ENCODE results near the gene TTR. TPM values are rescaled to one million over a fixed set of nuclear protein-coding genes. Genes with fewer than 3 reads are reported as not detected.

The TTR gene
- polyA plus RNA-seq, 1 donor = not detected

GRCh38 chr18:31579375-31579774, 12.3 kb upstream of the TTR start:
- no peak for DNase-seq (ENCODE audit: low read depth)

- DNase-seq (ENCODE audit: low read depth) = no peak
These were observed 10.0 kb upstream of the TTR start for GRCh38 chr18:31581498-31582197.

DNA sequence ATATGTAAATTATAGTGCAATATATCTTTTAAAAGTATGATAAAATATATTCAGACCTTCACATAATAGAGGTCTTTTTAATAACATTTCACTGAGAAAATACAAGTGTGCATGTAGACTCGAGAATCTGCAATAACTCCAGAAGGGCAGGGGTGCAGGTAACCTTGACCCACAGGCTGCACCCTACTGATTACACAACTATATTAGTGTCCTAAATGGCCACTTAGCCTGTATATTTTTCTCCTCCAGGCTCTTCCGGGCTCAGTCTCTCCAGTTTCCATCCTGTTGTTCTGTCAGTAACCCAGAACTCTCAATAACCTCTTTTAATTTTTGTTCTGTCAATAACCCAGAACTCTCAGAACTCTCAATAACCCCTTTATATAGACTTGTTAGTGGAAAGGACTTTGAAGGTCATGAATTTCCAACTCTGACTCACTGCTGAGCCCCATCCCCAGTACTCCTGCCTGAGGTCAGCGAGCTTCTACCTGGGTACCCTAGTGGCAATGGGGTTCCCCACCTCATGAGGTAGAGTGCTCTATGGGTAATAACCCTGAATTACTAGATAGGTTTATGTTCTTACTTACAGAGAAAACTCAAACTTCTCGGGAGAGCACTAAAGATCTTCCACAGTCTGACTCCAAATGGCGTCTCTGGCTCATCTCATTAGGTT, 8.4 kb upstream of the TTR start:
- no peak for DNase-seq (ENCODE audit: low read depth)

- DNase-seq (ENCODE audit: low read depth) = no peak
These were observed 5.7 kb upstream of the TTR start for GRCh38 chr18:31585991-31586390.

DNA sequence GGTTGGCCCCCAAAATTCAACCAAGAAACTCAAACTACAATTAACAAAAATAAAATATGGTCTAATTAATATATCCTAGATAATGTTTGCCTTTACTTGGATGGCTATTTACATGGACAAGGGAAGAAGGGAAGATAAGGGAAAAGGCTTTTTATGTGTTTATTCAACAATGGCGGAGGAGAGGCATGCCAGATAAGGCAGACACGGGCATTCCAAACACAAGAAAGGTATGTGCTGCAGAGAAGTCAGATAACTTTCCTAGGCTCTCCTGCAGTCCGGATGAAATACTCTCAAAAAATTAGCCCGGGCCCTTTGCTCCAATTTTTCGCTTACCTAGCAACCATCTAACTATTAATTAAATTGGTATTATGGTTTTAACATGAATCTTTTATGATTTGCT, 5.1 kb upstream of the TTR start:
- DNase-seq (ENCODE audit: low read depth) = no peak

GRCh38 chr18:31587529-31587928, 4.1 kb upstream of the TTR start:
- DNase-seq (ENCODE audit: low read depth) = no peak

DNA sequence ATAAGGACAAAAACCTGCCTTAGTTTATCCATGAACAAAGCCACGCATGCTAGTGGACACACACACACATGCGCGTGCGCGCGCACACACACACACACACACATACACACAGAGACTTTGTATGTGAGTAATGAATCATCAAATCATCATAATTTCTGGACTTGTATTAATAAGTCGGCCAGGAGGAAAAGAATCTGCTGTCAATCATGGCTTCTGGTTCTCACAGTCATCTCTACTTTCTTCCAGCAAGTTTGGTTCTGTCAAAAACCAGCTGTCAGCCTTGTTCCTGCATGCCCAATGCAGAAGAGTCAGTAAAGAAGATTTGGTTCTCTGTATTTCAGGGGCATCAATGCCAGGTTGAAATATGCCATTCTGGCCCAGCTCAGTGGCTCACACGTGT, 1.1 kb upstream of the TTR start:
- DNase-seq (ENCODE audit: low read depth) = no peak

DNA sequence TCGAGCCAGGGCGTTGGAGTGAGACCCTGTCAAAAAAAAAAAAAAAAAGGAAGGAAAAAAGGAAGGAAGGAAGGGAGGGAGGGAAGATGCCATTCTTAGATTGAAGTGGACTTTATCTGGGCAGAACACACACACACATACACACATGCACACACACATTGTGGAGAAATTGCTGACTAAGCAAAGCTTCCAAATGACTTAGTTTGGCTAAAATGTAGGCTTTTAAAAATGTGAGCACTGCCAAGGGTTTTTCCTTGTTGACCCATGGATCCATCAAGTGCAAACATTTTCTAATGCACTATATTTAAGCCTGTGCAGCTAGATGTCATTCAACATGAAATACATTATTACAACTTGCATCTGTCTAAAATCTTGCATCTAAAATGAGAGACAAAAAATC, 564 bp upstream of the TTR start:
- no peak for DNase-seq (ENCODE audit: low read depth)

DNA sequence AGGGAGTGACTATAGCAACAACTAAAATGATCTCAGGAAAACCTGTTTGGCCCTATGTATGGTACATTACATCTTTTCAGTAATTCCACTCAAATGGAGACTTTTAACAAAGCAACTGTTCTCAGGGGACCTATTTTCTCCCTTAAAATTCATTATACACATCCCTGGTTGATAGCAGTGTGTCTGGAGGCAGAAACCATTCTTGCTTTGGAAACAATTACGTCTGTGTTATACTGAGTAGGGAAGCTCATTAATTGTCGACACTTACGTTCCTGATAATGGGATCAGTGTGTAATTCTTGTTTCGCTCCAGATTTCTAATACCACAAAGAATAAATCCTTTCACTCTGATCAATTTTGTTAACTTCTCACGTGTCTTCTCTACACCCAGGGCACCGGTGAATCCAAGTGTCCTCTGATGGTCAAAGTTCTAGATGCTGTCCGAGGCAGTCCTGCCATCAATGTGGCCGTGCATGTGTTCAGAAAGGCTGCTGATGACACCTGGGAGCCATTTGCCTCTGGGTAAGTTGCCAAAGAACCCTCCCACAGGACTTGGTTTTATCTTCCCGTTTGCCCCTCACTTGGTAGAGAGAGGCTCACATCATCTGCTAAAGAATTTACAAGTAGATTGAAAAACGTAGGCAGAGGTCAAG, 955 bp downstream of the TTR start:
- no peak for DNase-seq (ENCODE audit: low read depth)

- no peak for DNase-seq (ENCODE audit: low read depth)
These were observed 3.6 kb downstream of the TTR start for GRCh38 chr18:31595121-31595771.

GRCh38 chr18:31596081-31596872, 4.6 kb downstream of the TTR start:
- DNase-seq (ENCODE audit: low read depth) = no peak

DNA sequence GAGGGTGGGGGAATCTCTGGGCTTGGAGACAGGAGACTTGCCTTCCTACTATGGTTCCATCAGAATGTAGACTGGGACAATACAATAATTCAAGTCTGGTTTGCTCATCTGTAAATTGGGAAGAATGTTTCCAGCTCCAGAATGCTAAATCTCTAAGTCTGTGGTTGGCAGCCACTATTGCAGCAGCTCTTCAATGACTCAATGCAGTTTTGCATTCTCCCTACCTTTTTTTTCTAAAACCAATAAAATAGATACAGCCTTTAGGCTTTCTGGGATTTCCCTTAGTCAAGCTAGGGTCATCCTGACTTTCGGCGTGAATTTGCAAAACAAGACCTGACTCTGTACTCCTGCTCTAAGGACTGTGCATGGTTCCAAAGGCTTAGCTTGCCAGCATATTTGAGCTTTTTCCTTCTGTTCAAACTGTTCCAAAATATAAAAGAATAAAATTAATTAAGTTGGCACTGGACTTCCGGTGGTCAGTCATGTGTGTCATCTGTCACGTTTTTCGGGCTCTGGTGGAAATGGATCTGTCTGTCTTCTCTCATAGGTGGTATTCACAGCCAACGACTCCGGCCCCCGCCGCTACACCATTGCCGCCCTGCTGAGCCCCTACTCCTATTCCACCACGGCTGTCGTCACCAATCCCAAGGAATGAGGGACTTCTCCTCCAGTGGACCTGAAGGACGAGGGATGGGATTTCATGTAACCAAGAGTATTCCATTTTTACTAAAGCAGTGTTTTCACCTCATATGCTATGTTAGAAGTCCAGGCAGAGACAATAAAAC, 6.5 kb downstream of the TTR start:
- DNase-seq (ENCODE audit: low read depth) = no peak

GRCh38 chr18:31603315-31603714, 11.6 kb downstream of the TTR start:
- DNase-seq (ENCODE audit: low read depth) = no peak

- no peak for DNase-seq (ENCODE audit: low read depth)
These were observed 14.6 kb downstream of the TTR start for GRCh38 chr18:31606265-31606664.

- DNase-seq (ENCODE audit: low read depth) = no peak
These were observed 15.7 kb downstream of the TTR start for GRCh38 chr18:31607384-31607783.

- no peak for DNase-seq (ENCODE audit: low read depth)
These were observed 18.2 kb downstream of the TTR start for GRCh38 chr18:31609886-31610285.

DNA sequence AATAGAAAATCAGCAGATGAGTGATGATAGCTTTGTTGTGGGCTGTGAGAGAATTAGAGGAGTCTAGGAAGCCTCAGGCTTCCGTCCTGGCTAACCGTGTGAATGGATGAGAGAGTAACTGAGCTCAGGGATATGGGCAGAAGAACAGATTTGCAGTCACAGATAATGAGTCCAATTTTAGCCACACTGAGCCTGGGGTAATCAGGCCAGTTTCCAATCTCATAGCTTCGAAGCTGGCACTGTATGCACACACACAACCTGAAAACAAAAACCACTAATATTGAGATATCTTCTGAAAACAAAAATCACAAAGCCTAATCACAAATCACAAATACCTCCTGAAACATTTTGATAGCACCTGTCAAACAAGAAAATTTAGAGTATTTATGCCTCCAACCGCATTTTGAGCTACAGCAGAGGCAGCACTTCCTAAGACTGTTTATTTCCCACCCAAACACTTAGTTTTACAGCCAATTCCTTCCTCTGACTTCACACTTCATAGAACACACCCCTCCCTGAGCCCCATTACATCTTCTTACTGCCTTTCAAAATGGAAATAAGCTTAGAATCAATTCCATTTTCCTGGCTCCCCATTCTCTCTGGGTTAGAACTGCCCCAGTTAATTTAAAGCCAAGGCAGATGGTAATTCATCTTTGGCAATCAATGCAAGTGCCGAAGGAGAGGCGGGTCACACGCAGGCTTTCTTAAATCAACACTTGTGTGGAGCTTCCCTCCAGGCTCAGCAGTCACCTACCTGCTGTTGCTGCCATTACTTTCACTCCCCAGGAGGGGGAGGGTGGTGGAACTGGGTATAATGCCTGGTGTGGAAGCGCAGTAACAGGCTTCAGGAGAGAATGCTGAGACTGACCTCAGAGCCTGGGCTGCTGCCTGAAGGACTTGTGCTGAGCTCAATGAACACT, 18.9 kb downstream of the TTR start:
- no peak for DNase-seq (ENCODE audit: low read depth)

DNA sequence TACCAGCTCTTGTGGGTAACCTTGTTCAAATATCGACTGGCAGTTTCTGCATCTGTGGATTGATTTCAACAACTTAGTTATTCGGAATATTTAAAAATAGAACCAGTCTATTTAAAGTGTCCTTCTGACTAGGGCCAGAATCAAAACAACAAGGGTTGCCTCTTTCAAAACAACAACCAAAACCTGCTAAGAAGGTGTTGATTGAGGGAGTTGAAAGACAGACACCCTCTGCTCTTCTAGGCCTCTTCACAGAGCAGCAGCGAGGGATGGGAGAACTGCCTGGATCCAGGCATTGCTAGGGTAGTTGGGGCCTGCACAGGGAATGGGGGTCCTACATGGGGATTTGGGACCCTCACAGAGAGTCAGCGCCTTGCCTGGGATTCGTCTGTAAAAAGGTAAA, 19.8 kb downstream of the TTR start:
- DNase-seq (ENCODE audit: low read depth) = no peak

DNA sequence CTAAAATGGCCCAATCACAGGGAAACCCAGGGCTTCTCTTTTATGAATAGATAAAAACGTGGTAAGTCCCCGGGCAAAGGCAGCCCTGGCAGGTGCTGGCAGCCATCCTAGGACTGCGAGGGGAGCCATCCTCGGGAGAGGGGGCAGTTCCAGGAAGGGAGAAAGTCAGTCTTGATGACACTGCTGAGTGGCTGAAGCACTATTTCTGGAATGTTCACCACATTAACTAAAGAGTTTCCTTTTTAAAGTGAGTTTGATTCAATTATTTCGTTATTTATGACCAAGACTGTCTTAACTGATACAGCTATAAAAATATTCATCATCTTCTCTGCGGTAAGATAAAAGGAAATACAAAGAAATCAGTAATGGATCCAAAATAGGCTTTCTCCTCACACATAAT, 20.4 kb downstream of the TTR start:
- no peak for DNase-seq (ENCODE audit: low read depth)

DNA sequence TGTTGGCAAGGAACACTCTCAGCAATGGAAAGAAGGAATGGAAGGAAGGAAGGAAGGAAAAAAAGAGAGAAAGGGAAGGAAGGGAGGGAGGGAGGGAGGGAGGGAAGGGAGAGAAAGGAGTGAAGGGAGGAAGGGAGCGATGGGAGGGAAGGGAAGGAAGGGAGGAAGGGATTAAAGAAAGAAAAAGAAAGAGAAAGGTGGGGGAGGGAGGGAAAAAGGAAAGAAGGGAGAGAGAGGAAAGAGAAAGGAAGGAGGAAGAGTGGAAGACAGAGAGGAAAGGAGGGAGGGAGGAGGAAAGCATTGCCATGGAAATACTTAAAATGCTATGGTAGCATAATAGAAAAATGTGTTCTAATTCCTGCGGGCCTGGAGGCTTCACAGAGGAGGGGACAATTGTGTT, 22.4 kb downstream of the TTR start:
- no peak for DNase-seq (ENCODE audit: low read depth)

Measured in forelimb muscle (tissue), 1 donor.